Measurements from ENCODE around the gene LPXN. TPM values are rescaled to one million over a fixed set of nuclear protein-coding genes. Genes with fewer than 3 reads are reported as not detected.

The LPXN gene
- total RNA-seq, 1 donor from 2014 or later, result 6.5 TPM

- no peak for TF ChIP-seq CTCF (IDR thresholded peaks at IDR 0.05; ENCODE audit: unreplicated experiment)
- Mint-ChIP-seq H3K4me1 (ENCODE audit: low read depth) (peaks cover 10% of the 10 kb centered on the region), H3K9me3 (ENCODE audit: low read depth) (no peaks in the 10 kb centered on the region), H3K27me3 (no peaks in the 10 kb centered on the region), H3K4me3 (ENCODE audit: low read depth) (no peak overlapping the region), H3K36me3 (ENCODE audit: insufficient read depth) (peaks cover 15% of the 10 kb centered on the region), H3K27ac (no peak overlapping the region)
- no peak for DNase-seq (ENCODE audit: low spot score, unreplicated experiment)
Measured at GRCh38 chr11:58606930-58607714, 31.5 kb upstream of the LPXN start.

- Mint-ChIP-seq H3K27me3 (no peaks in the 10 kb centered on the region), H3K27ac (peak overlapping the region; percentile 46), H3K36me3 (ENCODE audit: insufficient read depth) (peaks cover 10% of the 10 kb centered on the region), H3K9me3 (ENCODE audit: low read depth) (no peaks in the 10 kb centered on the region), H3K4me3 (ENCODE audit: low read depth) (no peak overlapping the region), H3K4me1 (ENCODE audit: low read depth) (peaks cover 25% of the 10 kb centered on the region)
- no peak for TF ChIP-seq CTCF (IDR thresholded peaks at IDR 0.05; ENCODE audit: unreplicated experiment)
- no peak for DNase-seq (ENCODE audit: low spot score, unreplicated experiment)
Measured at GRCh38 chr11:58600510-58600909, 24.9 kb upstream of the LPXN start.

DNA sequence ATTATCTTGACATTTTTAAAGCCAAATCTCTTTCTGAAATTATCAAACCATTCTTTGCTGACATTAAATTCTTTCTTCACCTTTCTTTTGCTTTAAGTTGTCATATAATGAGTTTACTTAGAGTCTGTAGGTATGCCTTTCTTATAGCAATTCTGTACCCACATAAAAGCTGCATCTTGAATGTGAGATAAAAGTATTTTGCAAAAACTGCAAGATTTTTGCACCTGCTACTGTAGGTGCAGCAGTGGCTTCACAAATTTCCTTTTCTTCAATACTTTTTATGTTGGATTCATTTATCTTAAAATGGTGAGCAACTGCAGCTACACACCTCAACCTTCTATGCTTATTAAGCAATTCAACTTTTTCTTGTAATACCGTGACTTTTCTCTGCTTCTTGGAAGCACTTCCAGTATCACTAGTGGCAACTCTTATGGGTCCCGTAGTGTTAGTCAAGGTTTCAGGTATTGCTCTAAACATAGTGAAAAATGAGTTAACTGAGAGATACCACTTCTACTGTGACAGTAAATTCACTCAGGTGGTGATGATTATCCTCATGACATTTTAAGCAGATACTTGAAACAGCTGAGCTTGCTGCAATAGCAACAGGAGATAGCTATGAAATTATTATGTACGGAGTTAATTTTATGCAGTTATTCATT lies 22.0 kb upstream of the LPXN start:
- no peak overlapping the region for H3K27ac Mint-ChIP-seq
- no peak overlapping the region for H3K4me3 Mint-ChIP-seq (ENCODE audit: low read depth)
- no peaks in the 10 kb centered on the region for H3K9me3 Mint-ChIP-seq (ENCODE audit: low read depth)
- no peak for DNase-seq (ENCODE audit: low spot score, unreplicated experiment)
- peaks cover 38% of the 10 kb centered on the region for H3K4me1 Mint-ChIP-seq (ENCODE audit: low read depth)
- no peaks in the 10 kb centered on the region for H3K27me3 Mint-ChIP-seq
- H3K36me3 Mint-ChIP-seq (ENCODE audit: insufficient read depth), result peaks cover 12% of the 10 kb centered on the region
- no peak for TF ChIP-seq CTCF (IDR thresholded peaks at IDR 0.05; ENCODE audit: unreplicated experiment)

DNA sequence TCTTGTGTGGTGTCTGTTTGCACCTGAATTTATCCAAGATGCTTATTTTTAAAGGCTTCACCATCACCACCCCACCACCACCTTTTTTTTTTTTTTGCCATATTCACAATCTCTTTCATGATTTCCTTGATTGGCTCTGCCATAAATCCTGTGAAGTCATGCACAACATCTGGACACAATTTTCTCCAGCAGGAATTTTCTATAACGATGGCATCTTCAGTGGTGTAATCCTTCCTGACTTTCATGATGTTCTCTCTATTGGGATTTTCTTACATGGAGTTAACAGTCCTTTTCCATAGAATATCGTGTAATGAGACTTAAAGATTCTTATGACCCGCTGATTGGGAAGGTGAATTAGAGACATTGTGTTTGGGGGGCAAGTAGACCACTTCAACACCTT lies 21.0 kb upstream of the LPXN start:
- Mint-ChIP-seq H3K36me3 (ENCODE audit: insufficient read depth) (peaks cover 12% of the 10 kb centered on the region), H3K4me3 (ENCODE audit: low read depth) (no peak overlapping the region), H3K9me3 (ENCODE audit: low read depth) (no peaks in the 10 kb centered on the region), H3K27ac (no peak overlapping the region), H3K4me1 (ENCODE audit: low read depth) (peaks cover 41% of the 10 kb centered on the region), H3K27me3 (no peaks in the 10 kb centered on the region)
- no peak for TF ChIP-seq CTCF (IDR thresholded peaks at IDR 0.05; ENCODE audit: unreplicated experiment)
- no peak for DNase-seq (ENCODE audit: low spot score, unreplicated experiment)

DNA sequence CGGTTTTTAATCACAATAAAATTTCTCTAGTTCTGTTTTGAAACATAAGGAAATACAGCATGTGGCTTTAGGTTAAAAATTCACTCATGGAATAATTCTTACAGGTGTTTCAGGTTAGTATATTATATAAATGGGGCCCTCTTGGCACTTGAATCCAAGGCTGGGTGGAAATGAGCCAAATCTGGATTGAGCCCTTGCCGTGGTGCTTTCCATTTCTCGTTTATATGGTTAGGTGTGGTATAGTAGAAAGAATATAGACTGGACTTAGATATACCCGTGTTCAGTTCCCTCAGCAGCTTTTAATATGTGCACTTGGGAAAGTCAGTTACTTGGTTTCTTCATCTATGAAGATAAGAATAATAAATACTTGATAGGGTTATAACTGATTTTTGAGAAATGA lies 19.2 kb upstream of the LPXN start:
- DNase-seq (ENCODE audit: low spot score, unreplicated experiment), result no peak
- H3K4me1 Mint-ChIP-seq (ENCODE audit: low read depth), result peaks cover 28% of the 10 kb centered on the region
- no peak for TF ChIP-seq CTCF (IDR thresholded peaks at IDR 0.05; ENCODE audit: unreplicated experiment)
- H3K9me3 Mint-ChIP-seq (ENCODE audit: low read depth), result no peaks in the 10 kb centered on the region
- peak overlapping the region; percentile 57 for H3K27ac Mint-ChIP-seq
- H3K27me3 Mint-ChIP-seq, result no peaks in the 10 kb centered on the region
- H3K36me3 Mint-ChIP-seq (ENCODE audit: insufficient read depth), result peaks cover 11% of the 10 kb centered on the region
- H3K4me3 Mint-ChIP-seq (ENCODE audit: low read depth), result no peak overlapping the region

Data from progenitor cell of endocrine pancreas (in vitro differentiated cells).